CD14-positive monocyte (primary cell): ENCODE data around the gene KIF2A. TPM values are rescaled to one million over a fixed set of nuclear protein-coding genes. Genes with fewer than 3 reads are reported as not detected.

ENCODE experiments used
- DNase-seq, 3 donors: peaks; one replicate each; pipeline ENCODE4 v3.0.0-alpha.2; 2011 to 2022
- H2AFZ ChIP-seq: 2 replicates; pipeline ENCODE4 v1.6.0; 2012; ENCODE audit warnings: mild to moderate bottlenecking, low read depth, low read length, inconsistent platforms; ENCODE audit not compliant: insufficient read depth, poor library complexity, severe bottlenecking
- H3K27ac ChIP-seq, 2 donors: 1 replicate in 1 of 2; 2 replicates in 1 of 2; pipeline ENCODE4 v1.5.1; 2012 to 2013; ENCODE audit warnings: low read length in 2 of 2, control low read depth in 1 of 2, inconsistent platforms in 1 of 2, low read depth in 1 of 2, mild to moderate bottlenecking in 1 of 2
- H3K27me3 ChIP-seq, 2 donors: one replicate each; pipeline versions ENCODE4 v1.6.0 to v1.6.1; 2011 to 2013; ENCODE audit warnings: low read length in 2 of 2; ENCODE audit not compliant: control insufficient read depth in 2 of 2, insufficient read depth in 2 of 2
- H3K36me3 ChIP-seq, 2 donors: replicated peaks in 1 of 2; 1 replicate in 1 of 2; 2 replicates in 1 of 2; pipeline versions ENCODE4 v1.5.1 to v1.6.1; 2012 to 2013; ENCODE audit warnings: low read length in 2 of 2, control low read depth in 1 of 2, inconsistent platforms in 1 of 2, mild to moderate bottlenecking in 1 of 2; ENCODE audit not compliant: insufficient read depth in 2 of 2, control insufficient read depth in 1 of 2
- H3K4me1 ChIP-seq, 2 donors: 1 replicate in 1 of 2; 2 replicates in 1 of 2; pipeline versions ENCODE4 v1.5.1 to v1.6.1; 2012 to 2013; ENCODE audit warnings: low read length in 2 of 2, control low read depth in 1 of 2, inconsistent platforms in 1 of 2, mild to moderate bottlenecking in 1 of 2, moderate library complexity in 1 of 2; ENCODE audit not compliant: insufficient read depth in 2 of 2, control insufficient read depth in 1 of 2
- H3K4me2 ChIP-seq: replicated peaks from 2 replicates; pipeline ENCODE3; 2012; ENCODE audit warnings: low read length, moderate library complexity, mild to moderate bottlenecking; ENCODE audit not compliant: poor library complexity, severe bottlenecking; ENCODE audit errors: extremely low read depth
- H3K4me3 ChIP-seq, 3 experiments: fragments of 200-600 bp in 1 of 3; sonication (generic) in 1 of 3; replicated peaks in 1 of 3; 1 replicate in 2 of 3; 2 replicates in 1 of 3; pipeline ENCODE4 v1.5.1; 2011 to 2013; ENCODE audit warnings: low read length in 3 of 3, mild to moderate bottlenecking in 3 of 3, control low read depth in 2 of 3, low read depth in 2 of 3, inconsistent platforms in 1 of 3, moderate library complexity in 1 of 3
- H3K79me2 ChIP-seq: 2 replicates; pipeline ENCODE4 v1.6.0; 2012; ENCODE audit warnings: mild to moderate bottlenecking, control low read depth, inconsistent platforms, low read length, moderate library complexity; ENCODE audit not compliant: insufficient read depth
- H3K9ac ChIP-seq: 2 replicates; pipeline ENCODE4 v1.6.0; 2017; ENCODE audit warnings: low read length, mild to moderate bottlenecking; ENCODE audit not compliant: insufficient read depth, poor library complexity, severe bottlenecking
- H3K9me3 ChIP-seq, 2 donors: replicated peaks in 1 of 2; 1 replicate in 1 of 2; 2 replicates in 1 of 2; pipeline versions ENCODE4 v1.5.1 to v1.6.1; 2012 to 2013; ENCODE audit warnings: low read length in 2 of 2, control low read depth in 1 of 2; ENCODE audit not compliant: control insufficient read depth in 1 of 2, insufficient read depth in 1 of 2
- H4K20me1 ChIP-seq: 2 replicates; pipeline ENCODE4 v1.6.0; 2012; ENCODE audit warnings: mild to moderate bottlenecking, low read length, control low read depth, moderate library complexity; ENCODE audit not compliant: insufficient read depth
- H3K27ac Mint-ChIP-seq, 7 donors: one replicate each; pipeline ENCODE4 v1.8.0; 2020; ENCODE audit warnings: mild to moderate bottlenecking in 7 of 7, mixed read lengths in 7 of 7, moderate library complexity in 6 of 7, inconsistent platforms in 2 of 7
- H3K27me3 Mint-ChIP-seq, 3 donors: one replicate each; pipeline ENCODE4 v1.8.0; 2021 to 2022; ENCODE audit warnings: low read depth in 3 of 3, mild to moderate bottlenecking in 3 of 3, mixed read lengths in 3 of 3, moderate library complexity in 3 of 3, inconsistent platforms in 1 of 3
- H3K36me3 Mint-ChIP-seq, 2 donors: one replicate each; pipeline ENCODE4 v1.8.0; 2020; ENCODE audit warnings: mixed read lengths in 2 of 2, inconsistent platforms in 1 of 2, mild to moderate bottlenecking in 1 of 2
- H3K4me1 Mint-ChIP-seq: one replicate; pipeline ENCODE4 v1.8.0; 2020; ENCODE audit warnings: mild to moderate bottlenecking, mixed read lengths
- H3K4me3 Mint-ChIP-seq, 2 donors: one replicate each; pipeline ENCODE4 v1.8.0; 2020; ENCODE audit warnings: mild to moderate bottlenecking in 2 of 2, mixed read lengths in 2 of 2, moderate library complexity in 1 of 2
- H3K9me3 Mint-ChIP-seq, 7 donors: one replicate each; pipeline ENCODE4 v1.8.0; 2020 to 2022; ENCODE audit warnings: mixed read lengths in 7 of 7, mild to moderate bottlenecking in 6 of 7, moderate library complexity in 6 of 7, inconsistent platforms in 2 of 7
- WGBS: methylation state at CpG from one replicate; pipeline ENCODE4 v1.1.5; 2013; ENCODE audit warnings: missing lambda C conversion rate; ENCODE audit not compliant: insufficient coverage; 5-methylcytosine and 5-hydroxymethylcytosine counted together
- intact Hi-C, 2 donors: fragments of 100-400 bp; cut with micrococcal nuclease; formaldehyde crosslinking; loops; one replicate each; pipeline versions ENCODE4 v1.15.0 to v1.15.1; 2023
- polyA plus RNA-seq, 3 donors: library from polyadenylated mRNA; depleted of rRNA in 1 of 3; unstranded in 2 of 3; stranded (reverse) in 1 of 3; fragments of 300-500 nt in 2 of 3; fragments of >200 nt in 1 of 3; fragmentation: Illumina TruSeq in 2 of 3; gene quantifications; 1 replicate in 2 of 3; 2 replicates in 1 of 3; pipeline ENCODE4 v1.2.3, GENCODE V29; 2012 to 2021
- TF ChIP-seq, protein P1 (sequence below): fragments of 200-600 bp; IDR thresholded peaks from one replicate; pipeline ENCODE4 v1.8.0; 2022; ENCODE audit warnings: antibody characterized with exemption, mild to moderate bottlenecking

KIF2A gene
- polyA plus RNA-seq, 3 donors = 9.7 to 24.6 (median 21.7) TPM

DNA sequence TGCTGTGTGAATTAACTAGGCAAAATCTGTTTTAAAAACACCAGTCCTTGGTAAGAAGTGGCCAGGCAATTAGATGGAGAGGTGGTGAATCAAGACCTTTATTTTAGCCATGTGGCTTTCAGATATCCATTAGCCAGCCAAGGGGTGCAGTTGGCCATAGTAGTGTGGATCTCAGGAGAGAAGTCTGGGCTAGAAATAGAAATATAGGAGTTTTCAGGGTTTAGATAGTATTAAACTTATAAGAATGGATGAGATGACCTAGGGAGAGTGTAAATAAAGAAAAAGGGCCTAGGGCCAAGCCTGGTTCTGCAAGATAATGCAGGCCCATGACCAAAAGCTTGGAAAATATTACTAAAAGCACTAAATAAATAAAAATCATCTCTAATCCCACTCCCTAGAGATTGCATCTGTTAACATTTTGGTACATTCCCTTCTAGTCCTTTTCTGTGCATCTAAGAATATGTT lies 40.3 kb upstream of the KIF2A start:
- Mint-ChIP-seq H3K4me3 (no peak overlapping the region), H3K27ac (no peak overlapping the region), H3K27me3 (peaks cover 0 to 2% (median 0%) of the 10 kb centered on the region in 3 donors), H3K4me1 (peaks cover 3% of the 10 kb centered on the region), H3K9me3 (peaks cover 0 to 3% (median 0%) of the 10 kb centered on the region in 7 donors), H3K36me3 (no peaks in the 10 kb centered on the region)
- Histone ChIP-seq H3K79me2 (no peaks in the 10 kb centered on the region), H3K27me3 (no peaks in the 10 kb centered on the region), H3K27ac (no peak overlapping the region), H3K36me3 (no peaks in the 10 kb centered on the region), H3K4me2 (no peak overlapping the region), H3K9me3 (no peaks in the 10 kb centered on the region), H4K20me1 (no peaks in the 10 kb centered on the region), H3K4me1 (peaks cover 0 to under 1% of the 10 kb centered on the region in 2 donors), H3K9ac (no peak overlapping the region), H2AFZ (no peak overlapping the region), H3K4me3 (no peak overlapping the region)
- intact Hi-C loops = no loop called here
- TF ChIP-seq, protein P1, sequence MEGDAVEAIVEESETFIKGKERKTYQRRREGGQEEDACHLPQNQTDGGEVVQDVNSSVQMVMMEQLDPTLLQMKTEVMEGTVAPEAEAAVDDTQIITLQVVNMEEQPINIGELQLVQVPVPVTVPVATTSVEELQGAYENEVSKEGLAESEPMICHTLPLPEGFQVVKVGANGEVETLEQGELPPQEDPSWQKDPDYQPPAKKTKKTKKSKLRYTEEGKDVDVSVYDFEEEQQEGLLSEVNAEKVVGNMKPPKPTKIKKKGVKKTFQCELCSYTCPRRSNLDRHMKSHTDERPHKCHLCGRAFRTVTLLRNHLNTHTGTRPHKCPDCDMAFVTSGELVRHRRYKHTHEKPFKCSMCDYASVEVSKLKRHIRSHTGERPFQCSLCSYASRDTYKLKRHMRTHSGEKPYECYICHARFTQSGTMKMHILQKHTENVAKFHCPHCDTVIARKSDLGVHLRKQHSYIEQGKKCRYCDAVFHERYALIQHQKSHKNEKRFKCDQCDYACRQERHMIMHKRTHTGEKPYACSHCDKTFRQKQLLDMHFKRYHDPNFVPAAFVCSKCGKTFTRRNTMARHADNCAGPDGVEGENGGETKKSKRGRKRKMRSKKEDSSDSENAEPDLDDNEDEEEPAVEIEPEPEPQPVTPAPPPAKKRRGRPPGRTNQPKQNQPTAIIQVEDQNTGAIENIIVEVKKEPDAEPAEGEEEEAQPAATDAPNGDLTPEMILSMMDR = no peak
- DNase-seq = no peak

DNA sequence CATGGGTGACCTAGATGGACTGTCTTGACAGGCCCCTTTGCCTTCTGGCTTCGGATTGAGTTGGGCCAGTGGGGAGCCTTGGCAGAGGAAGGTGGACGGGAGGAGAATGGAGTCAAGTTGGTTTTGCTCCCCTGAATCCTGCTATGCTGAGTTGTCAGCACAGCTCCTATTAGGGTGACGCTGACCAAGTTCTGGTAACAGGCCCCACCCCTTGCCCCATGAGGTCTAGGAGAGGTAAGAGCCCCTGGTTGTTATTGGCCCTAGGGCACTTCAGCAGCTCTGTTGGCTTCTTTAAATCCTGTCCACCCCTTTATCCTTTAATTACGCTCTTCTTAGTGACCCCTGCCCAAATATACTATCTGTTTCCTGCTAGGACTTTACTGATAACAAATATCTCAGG lies 39.4 kb upstream of the KIF2A start:
- Histone ChIP-seq H3K36me3 (no peaks in the 10 kb centered on the region), H3K9ac (no peak overlapping the region), H3K79me2 (no peaks in the 10 kb centered on the region), H3K27me3 (no peaks in the 10 kb centered on the region), H3K4me2 (no peak overlapping the region), H3K4me1 (no peaks in the 10 kb centered on the region), H2AFZ (no peak overlapping the region), H3K9me3 (no peaks in the 10 kb centered on the region), H3K27ac (no peak overlapping the region), H3K4me3 (no peak overlapping the region), H4K20me1 (no peaks in the 10 kb centered on the region)
- Mint-ChIP-seq H3K4me3 (no peak overlapping the region), H3K27ac (no peak overlapping the region), H3K4me1 (no peaks in the 10 kb centered on the region), H3K36me3 (no peaks in the 10 kb centered on the region), H3K27me3 (peaks cover 0 to 2% (median 0%) of the 10 kb centered on the region in 3 donors), H3K9me3 (peaks cover 0 to 3% (median 0%) of the 10 kb centered on the region in 7 donors)
- TF ChIP-seq, protein P1 = no peak
- no peak for DNase-seq
- intact Hi-C loops = no loop called here
- 93% methylated on average over 4 of the region's 4 CpGs for WGBS
